HepG2 (cell line): ENCODE data around the gene TIMM9. TPM values are rescaled to one million over a fixed set of nuclear protein-coding genes. Genes with fewer than 3 reads are reported as not detected.
A peak's percentile ranks its signal among the peaks of the same experiment; 100 is the strongest.

Source experiments
- BORCS8-MEF2B ChIP-seq: sonication (generic); formaldehyde crosslinking; IDR thresholded peaks from 2 replicates; pipeline ENCODE4 v1.8.0; 2022; ENCODE audit warnings: mild to moderate bottlenecking, missing genetic modification reagents
- CAMTA2 ChIP-seq: sonication (generic); formaldehyde crosslinking; IDR thresholded peaks from 2 replicates; pipeline ENCODE4 v1.4.0; 2020; ENCODE audit warnings: mild to moderate bottlenecking, missing genetic modification reagents, borderline replicate concordance
- CEBPZ ChIP-seq: IDR thresholded peaks from 2 replicates; pipeline ENCODE4 v1.6.1; 2012; ENCODE audit warnings: low read length, improper control_type of control experiment
- HIC2 ChIP-seq: sonication (generic); formaldehyde crosslinking; IDR thresholded peaks from 2 replicates; pipeline ENCODE4 v1.9.0; 2022; ENCODE audit warnings: low read depth, missing genetic modification reagents
- HNRNPK ChIP-seq: fragments of 200-400 bp; formaldehyde crosslinking; IDR thresholded peaks from 2 replicates; pipeline ENCODE4 v1.6.1; 2018; ENCODE audit warnings: low read length, low read depth, moderate library complexity, mild to moderate bottlenecking; ENCODE audit not compliant: poor library complexity, severe bottlenecking
- KLF15 ChIP-seq: sonication (generic); formaldehyde crosslinking; IDR thresholded peaks from 2 replicates; pipeline ENCODE4 v1.8.1; 2023; ENCODE audit warnings: borderline replicate concordance, mild to moderate bottlenecking, inconsistent platforms, missing genetic modification reagents, mixed read lengths
- NAIF1 ChIP-seq: sonication (generic); formaldehyde crosslinking; IDR thresholded peaks from 2 replicates; pipeline ENCODE4 v1.5.0; 2020; ENCODE audit warnings: mild to moderate bottlenecking, missing genetic modification reagents, borderline replicate concordance
- PAF1 ChIP-seq: IDR thresholded peaks from 2 replicates; pipeline ENCODE4 v1.6.1; 2016; ENCODE audit warnings: missing genetic modification reagents, missing compliant biosample characterization
- RBFOX2 ChIP-seq: fragments of 200-400 bp; formaldehyde crosslinking; IDR thresholded peaks from 2 replicates; pipeline ENCODE4 v1.6.1; 2017; ENCODE audit warnings: low read depth, mild to moderate bottlenecking, low read length
- SAP130 ChIP-seq: IDR thresholded peaks from 2 replicates; pipeline ENCODE4 v1.6.1; 2016; ENCODE audit warnings: low read depth
- THRA ChIP-seq: sonication (generic); formaldehyde crosslinking; IDR thresholded peaks from 2 replicates; pipeline ENCODE4 v1.4.0; 2020; ENCODE audit warnings: missing genetic modification reagents, borderline replicate concordance
- ZGPAT ChIP-seq: IDR thresholded peaks from 2 replicates; pipeline ENCODE4 v1.6.1; 2016; ENCODE audit warnings: mild to moderate bottlenecking
- ZNF282 ChIP-seq: fragments of 450-650 bp; IDR thresholded peaks from 2 replicates; pipeline ENCODE4 v1.6.1; 2018; ENCODE audit not compliant: partially characterized antibody
- ZNF549 ChIP-seq: sonication (generic); formaldehyde crosslinking; IDR thresholded peaks from 2 replicates; pipeline ENCODE4 v1.5.0; 2020; ENCODE audit warnings: missing genetic modification reagents
- ZNF557 ChIP-seq: sonication (generic); formaldehyde crosslinking; IDR thresholded peaks from 2 replicates; pipeline ENCODE4 v1.4.0; 2020; ENCODE audit warnings: missing genetic modification reagents
- ZNF644 ChIP-seq: IDR thresholded peaks from 2 replicates; pipeline ENCODE4 v1.6.1; 2016; ENCODE audit warnings: low read depth
- ZNF747 ChIP-seq: sonication (generic); formaldehyde crosslinking; IDR thresholded peaks from 2 replicates; pipeline ENCODE4 v1.8.1; 2023; ENCODE audit warnings: missing genetic modification reagents, mild to moderate bottlenecking, borderline replicate concordance
- ZNF775 ChIP-seq: sonication (generic); formaldehyde crosslinking; IDR thresholded peaks from 2 replicates; pipeline ENCODE4 v1.4.0; 2020; ENCODE audit warnings: missing genetic modification reagents, mild to moderate bottlenecking, moderate library complexity, borderline replicate concordance
- ZSCAN5A ChIP-seq: sonication (generic); formaldehyde crosslinking; IDR thresholded peaks from 2 replicates; pipeline ENCODE4 v1.8.0; 2022; ENCODE audit warnings: mild to moderate bottlenecking, missing genetic modification reagents, borderline replicate concordance
- polyA plus RNA-seq, 8 experiments: library from polyadenylated mRNA; depleted of rRNA in 3 of 8; stranded (reverse) in 7 of 8; unstranded in 1 of 8; fragments of >200 nt; fragmentation: Illumina TruSeq in 4 of 8; extraction: Trizol in 4 of 8; gene quantifications; 2 replicates each; pipeline versions ENCODE4 v1.2.1 to v1.2.3, GENCODE V29; 2011 to 2016; ENCODE audit warnings: low read depth in 4 of 8, missing spikeins in 1 of 8, mixed read lengths in 1 of 8; ENCODE audit not compliant: insufficient read depth in 1 of 8
- total RNA-seq, 5 experiments: library from RNA; depleted of rRNA; stranded (reverse); fragments of >200 nt; fragmentation: Illumina TruSeq; extraction: Trizol; gene quantifications; 2 replicates each; pipeline ENCODE4 v1.2.3, GENCODE V29; 2016; ENCODE audit warnings: low read depth in 1 of 5

Gene TIMM9
- total and polyA plus RNA-seq, 2 of the 13 experiments (the other 11 are each of a cell fraction or from before 2014, with no cell fraction given), result 30.5 to 42.5 TPM

- TF ChIP-seq CEBPZ (no peak), KLF15 (CRISPR knock-in tag) (peak; percentile 53; the same call in 1 of the 2 replicates), RBFOX2 (peak; percentile 88), ZNF549 (no peak), ZNF557 (CRISPR knock-in tag) (no peak), CAMTA2 (no peak), ZSCAN5A (CRISPR knock-in tag) (no peak), BORCS8-MEF2B (0 out of 2 replicates have a peak, but pooled peaks have one; percentile 4), HIC2 (CRISPR knock-in tag) (no peak), SAP130 (CRISPR knock-in tag) (peak; percentile 17; the same call in 1 of the 2 replicates), ZGPAT (CRISPR knock-in tag) (no peak), HNRNPK (no peak), ZNF644 (CRISPR knock-in tag) (peak; percentile 78; the same call in 1 of the 2 replicates), NAIF1 (CRISPR knock-in tag) (no peak), PAF1 (CRISPR knock-in tag) (no peak), ZNF747 (0 out of 2 replicates have a peak, but pooled peaks have one; percentile 22), ZNF282 (no peak), THRA (CRISPR knock-in tag) (no peak), ZNF775 (CRISPR knock-in tag) (no peak)
Measured at GRCh38 chr14:58395812-58396788, 31.2 kb downstream of the TIMM9 start, which contains the start of gene TOMM20L (continued).
